Neural progenitor cell (in vitro differentiated cells): ENCODE measurements around the gene NFATC1.

Experiments
- EZH2 ChIP-seq: fragments of 200-600 bp; sonication (generic); IDR thresholded peaks from 2 replicates; pipeline ENCODE4 v1.6.1; 2017; ENCODE audit warnings: antibody characterized with exemption, mild to moderate bottlenecking, moderate library complexity
- EZH2phosphoT487 ChIP-seq: fragments of 200-600 bp; sonication (generic); IDR thresholded peaks from 2 replicates; pipeline ENCODE4 v1.6.1; 2017; ENCODE audit warnings: antibody characterized with exemption

DNA sequence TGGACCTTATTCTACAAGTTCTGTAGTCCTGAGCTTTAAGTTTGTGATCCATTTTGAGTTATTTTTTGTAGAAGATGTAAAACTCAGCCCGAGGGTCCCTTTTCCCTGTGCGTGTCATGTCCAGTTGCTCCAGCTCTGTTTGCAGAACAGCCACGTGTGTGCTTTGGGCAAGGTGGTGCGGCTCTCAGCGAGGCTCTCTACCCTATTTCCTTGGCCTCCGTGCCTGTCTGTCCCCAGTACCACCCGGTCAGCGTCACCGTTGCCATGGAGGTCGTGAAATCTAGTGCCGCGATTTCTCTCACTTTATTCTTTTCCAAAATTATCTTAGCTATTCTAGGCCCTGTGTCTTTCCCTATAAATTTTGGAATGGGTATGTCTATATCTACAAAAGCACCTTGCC, 142.9 kb downstream of the NFATC1 start:
- TF ChIP-seq EZH2phosphoT487, result no peak
- no peak for TF ChIP-seq EZH2
